SK-N-SH (cell line): ENCODE results near the gene TBRG1. TPM values are rescaled to one million over a fixed set of nuclear protein-coding genes. Genes with fewer than 3 reads are reported as not detected.

Experiments used
- CTCF ChIA-PET: fragments of 300-600, 350-600 bp; formaldehyde crosslinking; extraction: SDS; loops from one replicate; lab custom pipeline; 2021; lab: Yijun Ruan, JAX
- POLR2A ChIA-PET: fragments of 350-600 bp; sonication (Branson Sonifier 250); formaldehyde crosslinking; extraction: SDS; loops from one replicate; lab custom pipeline; 2020; ENCODE audit warnings: antibody characterized with exemption, inconsistent platforms; lab: Yijun Ruan, JAX
- DNase-seq: peaks from one replicate; pipeline ENCODE4 v3.0.0; 2012
- H2AFZ ChIP-seq: fragments of 200-600 bp; sonication (generic); 2 replicates; pipeline ENCODE4 v1.8.1; 2016; ENCODE audit warnings: antibody characterized with exemption, mild to moderate bottlenecking, low read depth
- H3F3A ChIP-seq: fragments of 200-600 bp; sonication (generic); replicated peaks from 2 replicates; pipeline ENCODE3; 2016; ENCODE audit warnings: antibody characterized with exemption, mild to moderate bottlenecking; ENCODE audit not compliant: insufficient read depth
- H3K27ac ChIP-seq, 2 experiments: fragments of 200-500 bp in 1 of 2; fragments of 200-600 bp in 1 of 2; sonication (Bioruptor generic) in 1 of 2; sonication (generic), shearing (Covaris generic) in 1 of 2; 2 replicates each; pipeline versions ENCODE4 v1.5.1 to v1.6.1; 2014 to 2016; ENCODE audit warnings: low read depth in 2 of 2, inconsistent platforms in 1 of 2, low read length in 1 of 2, mild to moderate bottlenecking in 1 of 2, mixed read lengths in 1 of 2
- H3K27me3 ChIP-seq: fragments of 200-600 bp; sonication (generic), shearing (Covaris generic); 2 replicates; pipeline ENCODE4 v1.6.1; 2016; ENCODE audit warnings: mixed run types; ENCODE audit not compliant: insufficient read depth
- H3K36me3 ChIP-seq, 2 experiments: fragments of 200-500 bp in 1 of 2; fragments of 200-600 bp in 1 of 2; sonication (Bioruptor generic) in 1 of 2; sonication (generic) in 1 of 2; replicated peaks in 1 of 2; 2 replicates each; pipeline versions ENCODE3 to v1.5.1; 2014 to 2016; ENCODE audit warnings: low read length in 1 of 2, mild to moderate bottlenecking in 1 of 2; ENCODE audit not compliant: insufficient read depth in 2 of 2, control insufficient read depth in 1 of 2
- H3K4me1 ChIP-seq, 2 experiments: fragments of 200-500 bp in 1 of 2; fragments of 200-600 bp in 1 of 2; sonication (Bioruptor generic) in 1 of 2; sonication (generic), shearing (Covaris generic) in 1 of 2; 2 replicates each; pipeline versions ENCODE4 v1.5.1 to v1.6.1; 2014 to 2016; ENCODE audit warnings: low read depth in 1 of 2, low read length in 1 of 2, mixed run types in 1 of 2; ENCODE audit not compliant: insufficient read depth in 2 of 2, control insufficient read depth in 1 of 2
- H3K4me2 ChIP-seq: fragments of 200-600 bp; sonication (generic), shearing (Covaris generic); 2 replicates; pipeline ENCODE4 v1.6.1; 2017; ENCODE audit warnings: mixed run types
- H3K4me3 ChIP-seq, 2 experiments: fragments of 200-500 bp in 1 of 2; fragments of 200-600 bp in 1 of 2; sonication (Bioruptor generic) in 1 of 2; sonication (generic), shearing (Covaris generic) in 1 of 2; 2 replicates each; pipeline versions ENCODE4 v1.5.1 to v1.8.1; 2014 to 2016; ENCODE audit warnings: low read depth in 2 of 2, inconsistent platforms in 1 of 2, low read length in 1 of 2, mild to moderate bottlenecking in 1 of 2, mixed read lengths in 1 of 2, moderate library complexity in 1 of 2
- H3K79me2 ChIP-seq: fragments of 200-600 bp; sonication (generic); 2 replicates; pipeline ENCODE4 v1.8.1; 2017; ENCODE audit warnings: mild to moderate bottlenecking; ENCODE audit not compliant: insufficient read depth
- H3K9ac ChIP-seq: fragments of 200-600 bp; sonication (generic); 2 replicates; pipeline ENCODE4 v1.6.1; 2017; ENCODE audit warnings: mixed run types
- H3K9me2 ChIP-seq: fragments of 200-600 bp; sonication (generic); 2 replicates; pipeline ENCODE4 v1.6.1; 2017; ENCODE audit warnings: mixed run types
- H3K9me3 ChIP-seq: fragments of 200-600 bp; sonication (generic); 2 replicates; pipeline ENCODE4 v1.6.1; 2017; ENCODE audit warnings: mixed run types, mild to moderate bottlenecking, moderate library complexity
- H4K20me1 ChIP-seq: fragments of 200-600 bp; sonication (generic); 2 replicates; pipeline ENCODE4 v1.6.1; 2017; ENCODE audit warnings: mild to moderate bottlenecking, mixed run types; ENCODE audit not compliant: insufficient read depth
- CHD2 ChIP-seq: fragments of 150-350 bp; IDR thresholded peaks from 2 replicates; pipeline ENCODE4 v1.6.1; 2018; ENCODE audit warnings: low read length; ENCODE audit not compliant: partially characterized antibody
- EP300 ChIP-seq, 2 experiments: IDR thresholded peaks; 2 replicates each; pipeline versions ENCODE4 v1.4.0 to v1.6.1; 2012; ENCODE audit warnings: borderline replicate concordance in 1 of 2, low read depth in 1 of 2, low read length in 1 of 2
- FOSL2 ChIP-seq: IDR thresholded peaks from 2 replicates; pipeline ENCODE4 v1.4.0; 2012; ENCODE audit warnings: low read depth, mild to moderate bottlenecking, moderate library complexity, borderline replicate concordance
- FOXJ3 ChIP-seq: sonication (generic); formaldehyde crosslinking; IDR thresholded peaks from 2 replicates; pipeline ENCODE4 v1.5.1; 2020; ENCODE audit warnings: mild to moderate bottlenecking, missing genetic modification reagents
- FOXM1 ChIP-seq: IDR thresholded peaks from 2 replicates; pipeline ENCODE4 v1.4.0; 2012; ENCODE audit warnings: low read depth, mild to moderate bottlenecking
- GABPA ChIP-seq: IDR thresholded peaks from 2 replicates; pipeline ENCODE4 v1.4.0; 2012; ENCODE audit warnings: low read depth, mild to moderate bottlenecking
- GATA2 ChIP-seq: sonication (generic); formaldehyde crosslinking; IDR thresholded peaks from 2 replicates; pipeline ENCODE4 v1.5.0; 2020; ENCODE audit warnings: mild to moderate bottlenecking, missing genetic modification reagents
- NFIC ChIP-seq: IDR thresholded peaks from 2 replicates; pipeline ENCODE4 v1.4.0; 2012; ENCODE audit warnings: borderline replicate concordance
- PBX3 ChIP-seq: IDR thresholded peaks from 2 replicates; pipeline ENCODE4; 2012
- RCOR1 ChIP-seq: fragments of 150-350 bp; IDR thresholded peaks from 2 replicates; pipeline ENCODE4 v1.6.1; 2017; ENCODE audit warnings: antibody characterized with exemption, low read length
- RXRA ChIP-seq: IDR thresholded peaks from 2 replicates; pipeline ENCODE4 v1.4.0; 2012; ENCODE audit warnings: low read depth, mild to moderate bottlenecking, borderline replicate concordance
- ZBTB33 ChIP-seq: IDR thresholded peaks from 2 replicates; pipeline ENCODE4 v1.4.0; 2012; ENCODE audit warnings: low read depth, borderline replicate concordance
- WGBS: methylation state at CpG from one replicate; pipeline ENCODE4 v1.1.6; 2017; ENCODE audit warnings: low lambda C conversion rate; 5-methylcytosine and 5-hydroxymethylcytosine counted together
- polyA plus RNA-seq, 3 experiments: library from polyadenylated mRNA; depleted of rRNA; stranded (reverse); fragments of >200 nt; gene quantifications; 2 replicates each; pipeline ENCODE4 v1.2.3, GENCODE V29; 2012
- TF ChIP-seq, protein P1 (sequence below): IDR thresholded peaks from 2 replicates; pipeline ENCODE4 v1.6.1; 2012; ENCODE audit warnings: mild to moderate bottlenecking, low read depth, low read length, moderate library complexity
- TF ChIP-seq, protein P2 (sequence below): IDR thresholded peaks from 2 replicates; pipeline ENCODE4 v1.4.0; 2012; ENCODE audit warnings: low read depth, borderline replicate concordance

The TBRG1 gene
- polyA plus RNA-seq, 1 of the 3 experiments (the other 2 are of a cell fraction): 22.0 TPM

- Histone ChIP-seq H3K9ac (no peak overlapping the region), H3K27me3 (peaks cover 11% of the 10 kb centered on the region; the same call in 1 of the 2 replicates), H3K9me3 (no peaks in the 10 kb centered on the region), H3K27ac (no peak overlapping the region), H3K9me2 (no peaks in the 10 kb centered on the region), H2AFZ (no peak overlapping the region), H3K4me1 (peaks cover 0 to 5% of the 10 kb centered on the region in 2 experiments; a peak in 1 of 4 replicates), H4K20me1 (no peaks in the 10 kb centered on the region), H3K4me3 (no peak overlapping the region), H3K4me2 (no peak overlapping the region), H3F3A (peaks cover 3% of the 10 kb centered on the region), H3K79me2 (no peaks in the 10 kb centered on the region), H3K36me3 (no peaks in the 10 kb centered on the region)
- ChIA-PET POLR2A (no interaction called here), CTCF (interaction anchor here (1.1 to 4.1 kb wide), 3 partner anchors 15 to 529 kb away, joined by 3 to 12 read pairs (median 4); no protein-coding TSS in a partner anchor)
- DNase-seq: no peak
- TF ChIP-seq NFIC (no peak), RXRA (no peak), RCOR1 (no peak), GABPA (no peak), FOXM1 (no peak), FOSL2 (no peak), ZBTB33 (no peak), EP300 (IDR thresholded peaks at IDR 0.05; ENCODE audit: borderline replicate concordance in 1 of 2, low read depth in 1 of 2, low read length in 1 of 2) (no peak), GATA2 (CRISPR knock-in tag) (no peak), CHD2 (no peak), PBX3 (no peak), FOXJ3 (no peak)
- TF ChIP-seq, protein P1, sequence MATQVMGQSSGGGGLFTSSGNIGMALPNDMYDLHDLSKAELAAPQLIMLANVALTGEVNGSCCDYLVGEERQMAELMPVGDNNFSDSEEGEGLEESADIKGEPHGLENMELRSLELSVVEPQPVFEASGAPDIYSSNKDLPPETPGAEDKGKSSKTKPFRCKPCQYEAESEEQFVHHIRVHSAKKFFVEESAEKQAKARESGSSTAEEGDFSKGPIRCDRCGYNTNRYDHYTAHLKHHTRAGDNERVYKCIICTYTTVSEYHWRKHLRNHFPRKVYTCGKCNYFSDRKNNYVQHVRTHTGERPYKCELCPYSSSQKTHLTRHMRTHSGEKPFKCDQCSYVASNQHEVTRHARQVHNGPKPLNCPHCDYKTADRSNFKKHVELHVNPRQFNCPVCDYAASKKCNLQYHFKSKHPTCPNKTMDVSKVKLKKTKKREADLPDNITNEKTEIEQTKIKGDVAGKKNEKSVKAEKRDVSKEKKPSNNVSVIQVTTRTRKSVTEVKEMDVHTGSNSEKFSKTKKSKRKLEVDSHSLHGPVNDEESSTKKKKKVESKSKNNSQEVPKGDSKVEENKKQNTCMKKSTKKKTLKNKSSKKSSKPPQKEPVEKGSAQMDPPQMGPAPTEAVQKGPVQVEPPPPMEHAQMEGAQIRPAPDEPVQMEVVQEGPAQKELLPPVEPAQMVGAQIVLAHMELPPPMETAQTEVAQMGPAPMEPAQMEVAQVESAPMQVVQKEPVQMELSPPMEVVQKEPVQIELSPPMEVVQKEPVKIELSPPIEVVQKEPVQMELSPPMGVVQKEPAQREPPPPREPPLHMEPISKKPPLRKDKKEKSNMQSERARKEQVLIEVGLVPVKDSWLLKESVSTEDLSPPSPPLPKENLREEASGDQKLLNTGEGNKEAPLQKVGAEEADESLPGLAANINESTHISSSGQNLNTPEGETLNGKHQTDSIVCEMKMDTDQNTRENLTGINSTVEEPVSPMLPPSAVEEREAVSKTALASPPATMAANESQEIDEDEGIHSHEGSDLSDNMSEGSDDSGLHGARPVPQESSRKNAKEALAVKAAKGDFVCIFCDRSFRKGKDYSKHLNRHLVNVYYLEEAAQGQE: no peak
- TF ChIP-seq, protein P2, sequence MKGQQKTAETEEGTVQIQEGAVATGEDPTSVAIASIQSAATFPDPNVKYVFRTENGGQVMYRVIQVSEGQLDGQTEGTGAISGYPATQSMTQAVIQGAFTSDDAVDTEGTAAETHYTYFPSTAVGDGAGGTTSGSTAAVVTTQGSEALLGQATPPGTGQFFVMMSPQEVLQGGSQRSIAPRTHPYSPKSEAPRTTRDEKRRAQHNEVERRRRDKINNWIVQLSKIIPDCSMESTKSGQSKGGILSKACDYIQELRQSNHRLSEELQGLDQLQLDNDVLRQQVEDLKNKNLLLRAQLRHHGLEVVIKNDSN: no peak
- WGBS: 12% methylated on average over 5 of the region's 5 CpGs
Measured at GRCh38 chr11:124600621-124601320, 21.9 kb upstream of the TBRG1 start.
